ENCODE measurements around the gene NUCKS1. TPM values are rescaled to one million over a fixed set of nuclear protein-coding genes. Genes with fewer than 3 reads are reported as not detected.

The NUCKS1 gene
- total and polyA plus RNA-seq, 9 donors: 79.4 to 335 (median 223) TPM

- Histone ChIP-seq H3K27ac (no peak overlapping the region), H3K27me3 (no peaks in the 10 kb centered on the region), H3K36me3 (no peaks in the 10 kb centered on the region), H3K4me3 (no peak overlapping the region), H3K4me1 (ENCODE audit: insufficient read depth) (peaks cover 2% of the 10 kb centered on the region), H3K9me3 (no peaks in the 10 kb centered on the region)
- no peak for TF ChIP-seq EP300 (IDR thresholded peaks at IDR 0.05)
- no peak for TF ChIP-seq POLR2A (IDR thresholded peaks at IDR 0.05)
- no peak for TF ChIP-seq CTCF (IDR thresholded peaks at IDR 0.05)
- 86 to 88% (median 86%) methylated on average over 5 of the region's 5 CpGs for WGBS, 3 donors
- DNase-seq: no peak
- intact Hi-C loops (cut with DNase I): no loop called here
These were observed 79.9 kb downstream of the NUCKS1 start for GRCh38 chr1:205670150-205670446.

GRCh38 chr1:205669341-205670149 lies 80.4 kb downstream of the NUCKS1 start:
- intact Hi-C loops (cut with DNase I): loop anchor here in 2 of 4 donors (10.0 kb wide), 2 partner anchors 45 to 305 kb away; no protein-coding TSS in a partner anchor
- DNase-seq: no peak
- WGBS, 3 donors: 69 to 72% (median 71%) methylated on average over 20 of the region's 20 CpGs

GRCh38 chr1:205668951-205669340 lies 81.0 kb downstream of the NUCKS1 start:
- TF ChIP-seq EP300 (IDR thresholded peaks at IDR 0.05) (no peak), POLR2A (IDR thresholded peaks at IDR 0.05) (no peak), CTCF (IDR thresholded peaks at IDR 0.05) (no peak)
- WGBS, 3 donors: 65 to 71% (median 67%) methylated on average over 5 of the region's 5 CpGs
- H3K9me3 ChIP-seq: no peaks in the 10 kb centered on the region
- no peak for DNase-seq
- no peak overlapping the region for H3K27ac ChIP-seq
- intact Hi-C loops (cut with DNase I): loop anchor here in 2 of 4 donors (10.0 kb wide), 2 partner anchors 46 to 306 kb away; no protein-coding TSS in a partner anchor
- no peaks in the 10 kb centered on the region for H3K27me3 ChIP-seq
- no peaks in the 10 kb centered on the region for H3K36me3 ChIP-seq
- no peak overlapping the region for H3K4me3 ChIP-seq
- peaks cover 2% of the 10 kb centered on the region for H3K4me1 ChIP-seq (ENCODE audit: insufficient read depth)

More at GRCh38 chr1:205669341-205670149, 80.4 kb downstream of the NUCKS1 start:
- no peaks in the 10 kb centered on the region for H3K36me3 ChIP-seq
- no peaks in the 10 kb centered on the region for H3K9me3 ChIP-seq
- H3K4me1 ChIP-seq (ENCODE audit: insufficient read depth): peaks cover 2% of the 10 kb centered on the region
- TF ChIP-seq POLR2A (IDR thresholded peaks at IDR 0.05) (no peak), CTCF (IDR thresholded peaks at IDR 0.05) (no peak), EP300 (IDR thresholded peaks at IDR 0.05) (no peak)
- no peak overlapping the region for H3K27ac ChIP-seq
- no peak overlapping the region for H3K4me3 ChIP-seq
- H3K27me3 ChIP-seq: no peaks in the 10 kb centered on the region

GRCh38 chr1:205667909-205668643 lies 81.9 kb downstream of the NUCKS1 start:
- Histone ChIP-seq H3K27me3 (no peaks in the 10 kb centered on the region), H3K36me3 (no peaks in the 10 kb centered on the region), H3K4me1 (ENCODE audit: insufficient read depth) (peaks cover 2% of the 10 kb centered on the region), H3K9me3 (no peaks in the 10 kb centered on the region), H3K27ac (no peak overlapping the region), H3K4me3 (no peak overlapping the region)
- TF ChIP-seq POLR2A (IDR thresholded peaks at IDR 0.05): no peak
- no peak for TF ChIP-seq CTCF (IDR thresholded peaks at IDR 0.05)
- TF ChIP-seq EP300 (IDR thresholded peaks at IDR 0.05): no peak
- intact Hi-C loops (cut with DNase I): loop anchor here in 2 of 4 donors (10.0 kb wide), 2 partner anchors 47 to 307 kb away; no protein-coding TSS in a partner anchor
- WGBS, 3 donors: 88 to 90% (median 90%) methylated on average over 11 of the region's 11 CpGs
- DNase-seq: no peak

Data from ovary (tissue), 9 donors.